ENCODE results near the gene ST8SIA6. TPM values are rescaled to one million over a fixed set of nuclear protein-coding genes. Genes with fewer than 3 reads are reported as not detected.
A peak's percentile ranks its signal among the peaks of the same experiment; 100 is the strongest.
"Not testable (repeated sequence)": the region's sequence is repeated elsewhere in the genome, so short reads cannot be mapped to it uniquely, and the experiment has no call there.

Gene ST8SIA6
- 7.4 TPM for total RNA-seq
- long read RNA-seq, partial matches to known transcripts: 0 of 4 reads
- long read RNA-seq, other reads (novel, unspliced or antisense): 3 of 4 reads

GRCh38 chr10:17454161-17455014 is at the start of gene ST8SIA6:
Gene ST8SIA6, minus strand, starts transcription at chr10:17454595. Its CDS starts 340 bp downstream, at chr10:17454255.
- ATAC-seq (peak; percentile 81), DNase-seq (peak; percentile 64)
- intact Hi-C loops (cut with micrococcal nuclease): no loop called here

GRCh38 chr10:17503795-17504194 is 49.4 kb upstream of the ST8SIA6 start:
- ATAC-seq (no peak), DNase-seq (no peak)
- intact Hi-C loops (cut with micrococcal nuclease): no loop called here

- ATAC-seq: no peak
- intact Hi-C loops (cut with micrococcal nuclease): no loop called here
- DNase-seq: no peak
These were observed 48.4 kb upstream of the ST8SIA6 start for GRCh38 chr10:17502814-17503213.

GRCh38 chr10:17499014-17499413 is 44.6 kb upstream of the ST8SIA6 start:
- DNase-seq; intact Hi-C loops (cut with micrococcal nuclease): not testable (repeated sequence)

GRCh38 chr10:17497446-17498030 is 43.1 kb upstream of the ST8SIA6 start:
- intact Hi-C loops (cut with micrococcal nuclease): no loop called here
- ATAC-seq (no peak), DNase-seq (no peak)

More at GRCh38 chr10:17499014-17499413, 44.6 kb upstream of the ST8SIA6 start:
- not testable (repeated sequence) for ATAC-seq

GRCh38 chr10:17494626-17495260 is 40.3 kb upstream of the ST8SIA6 start:
- ATAC-seq (no peak), DNase-seq (no peak)
- intact Hi-C loops (cut with micrococcal nuclease): no loop called here

- ATAC-seq (no peak), DNase-seq (no peak)
- intact Hi-C loops (cut with micrococcal nuclease): no loop called here
These were observed 34.5 kb upstream of the ST8SIA6 start for GRCh38 chr10:17488848-17489247.

- DNase-seq (no peak), ATAC-seq (no peak)
- intact Hi-C loops (cut with micrococcal nuclease): no loop called here
These were observed 28.7 kb upstream of the ST8SIA6 start for GRCh38 chr10:17483079-17483478.

- no peak for DNase-seq
- ATAC-seq: no peak
- intact Hi-C loops (cut with micrococcal nuclease): no loop called here
These were observed 25.4 kb upstream of the ST8SIA6 start for GRCh38 chr10:17479822-17480221.

GRCh38 chr10:17479015-17479615 is 24.7 kb upstream of the ST8SIA6 start:
- intact Hi-C loops (cut with micrococcal nuclease): no loop called here
- DNase-seq (no peak), ATAC-seq (no peak)

GRCh38 chr10:17476073-17476472 is 21.7 kb upstream of the ST8SIA6 start:
- no peak for DNase-seq
- no peak for ATAC-seq
- intact Hi-C loops (cut with micrococcal nuclease): no loop called here

- ATAC-seq (no peak), DNase-seq (no peak)
- intact Hi-C loops (cut with micrococcal nuclease): no loop called here
These were observed 21.3 kb upstream of the ST8SIA6 start for GRCh38 chr10:17475661-17476060.

GRCh38 chr10:17474595-17475323 is 20.4 kb upstream of the ST8SIA6 start:
- intact Hi-C loops (cut with micrococcal nuclease): no loop called here
- DNase-seq (no peak), ATAC-seq (no peak)

- intact Hi-C loops (cut with micrococcal nuclease): no loop called here
- DNase-seq (no peak), ATAC-seq (no peak)
These were observed 19.0 kb upstream of the ST8SIA6 start for GRCh38 chr10:17473228-17473950.

GRCh38 chr10:17472481-17473227 is 18.3 kb upstream of the ST8SIA6 start:
- ATAC-seq (no peak), DNase-seq (no peak)
- intact Hi-C loops (cut with micrococcal nuclease): no loop called here

GRCh38 chr10:17470246-17470645 is 15.9 kb upstream of the ST8SIA6 start:
- DNase-seq (no peak), ATAC-seq (no peak)
- intact Hi-C loops (cut with micrococcal nuclease): no loop called here

GRCh38 chr10:17465328-17466125 is 11.1 kb upstream of the ST8SIA6 start:
- intact Hi-C loops (cut with micrococcal nuclease): no loop called here
- no peak for DNase-seq
- no peak for ATAC-seq
